DMS114 treated with DMSO at 0.1 percent for 48 hours (cell line): Measurements from ENCODE around the gene RASGEF1B.
"Not testable (repeated sequence)": the region's sequence is repeated elsewhere in the genome, so short reads cannot be mapped to it uniquely, and the experiment has no call there.

ENCODE experiments used
- DNase-seq: peaks from one replicate; lab custom pipeline; 2025; ENCODE audit not compliant: unreplicated experiment; lab: John Stamatoyannopoulos, UW

RASGEF1B gene

GRCh38 chr4:81432825-81433224 is 38.9 kb downstream of the RASGEF1B start:
- DNase-seq = no peak

DNA sequence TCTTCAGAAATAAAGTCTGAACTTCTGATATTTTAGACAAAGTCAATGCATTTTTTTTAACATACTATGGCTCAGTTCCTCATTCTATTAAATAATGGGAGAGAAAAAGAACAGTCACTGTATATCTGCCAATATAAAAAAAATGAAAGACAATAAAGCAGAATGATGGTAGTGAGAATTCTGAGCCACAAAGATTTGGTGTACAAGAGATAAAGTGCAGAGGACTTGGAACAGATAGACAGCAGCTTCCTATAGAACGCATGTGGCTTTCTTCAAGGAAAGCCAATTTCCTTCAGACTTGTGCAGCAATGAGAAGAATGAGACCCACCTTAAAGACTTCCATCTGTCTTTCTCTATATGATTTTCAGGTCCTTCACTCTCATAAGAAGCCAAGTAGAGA is 39.7 kb downstream of the RASGEF1B start:
- DNase-seq = no peak

DNA sequence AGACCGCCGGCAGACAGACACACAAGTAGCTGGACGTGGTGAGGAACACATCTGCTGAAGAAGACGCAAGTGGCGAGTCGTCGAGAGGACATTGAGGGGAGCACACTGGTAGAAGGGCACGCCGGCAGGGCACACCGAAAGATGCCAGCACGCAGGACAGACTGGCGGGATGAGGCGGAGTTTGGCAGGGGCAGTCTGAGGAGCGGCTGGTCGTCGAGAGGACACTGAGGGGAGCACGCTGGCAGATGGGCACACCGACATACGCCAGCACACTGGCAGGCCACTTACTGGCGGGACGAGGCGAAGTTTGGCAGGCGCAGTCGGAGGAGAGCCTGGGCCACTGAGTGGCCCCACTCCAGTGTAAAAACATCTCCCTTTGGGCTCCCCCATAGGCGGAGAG is 42.1 kb downstream of the RASGEF1B start:
- no peak for DNase-seq

DNA sequence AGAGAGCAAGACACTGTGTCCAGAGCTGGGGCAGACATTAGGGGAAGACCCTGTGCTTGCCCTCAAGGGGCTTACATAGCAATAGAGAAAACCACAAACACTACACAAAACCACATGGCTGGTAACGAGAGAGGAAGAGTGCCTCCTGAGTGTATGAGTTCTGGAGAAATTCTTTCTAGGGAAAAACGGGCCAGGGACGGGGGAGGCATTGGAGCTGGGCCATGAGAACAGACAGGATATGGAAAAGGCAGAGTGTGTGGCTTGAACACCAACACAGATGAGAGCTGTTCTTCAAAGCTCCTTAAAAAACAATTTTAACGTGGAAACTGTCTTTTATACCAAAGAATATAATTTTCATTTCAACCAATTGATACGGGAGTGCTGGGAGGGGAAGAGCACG is 42.7 kb downstream of the RASGEF1B start:
- DNase-seq = no peak

GRCh38 chr4:81428002-81428401 is 43.7 kb downstream of the RASGEF1B start:
- DNase-seq = no peak

DNA sequence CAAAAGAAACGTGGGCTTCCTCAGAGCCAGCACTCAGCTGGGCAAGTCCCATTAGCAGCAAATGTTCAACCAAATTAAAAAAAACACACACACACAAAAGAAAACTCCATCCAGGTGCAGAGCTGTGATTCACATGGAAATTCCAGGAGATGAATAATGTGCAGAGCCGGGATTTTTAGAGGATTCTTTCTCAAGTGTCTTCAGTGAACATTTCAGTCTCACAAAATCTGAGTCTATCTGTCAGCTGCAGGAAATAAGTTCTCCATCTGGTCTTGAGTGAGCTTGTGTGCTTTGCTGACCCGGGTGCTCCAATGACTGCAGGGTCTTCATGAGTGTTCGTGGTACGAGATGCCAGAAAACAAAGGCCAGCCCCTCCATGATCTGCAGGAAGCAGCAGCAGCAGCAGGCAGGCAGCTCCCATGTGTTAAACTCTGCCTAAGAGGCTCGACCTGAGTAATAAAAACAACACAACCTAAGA is 44.3 kb downstream of the RASGEF1B start:
- DNase-seq = no peak

DNA sequence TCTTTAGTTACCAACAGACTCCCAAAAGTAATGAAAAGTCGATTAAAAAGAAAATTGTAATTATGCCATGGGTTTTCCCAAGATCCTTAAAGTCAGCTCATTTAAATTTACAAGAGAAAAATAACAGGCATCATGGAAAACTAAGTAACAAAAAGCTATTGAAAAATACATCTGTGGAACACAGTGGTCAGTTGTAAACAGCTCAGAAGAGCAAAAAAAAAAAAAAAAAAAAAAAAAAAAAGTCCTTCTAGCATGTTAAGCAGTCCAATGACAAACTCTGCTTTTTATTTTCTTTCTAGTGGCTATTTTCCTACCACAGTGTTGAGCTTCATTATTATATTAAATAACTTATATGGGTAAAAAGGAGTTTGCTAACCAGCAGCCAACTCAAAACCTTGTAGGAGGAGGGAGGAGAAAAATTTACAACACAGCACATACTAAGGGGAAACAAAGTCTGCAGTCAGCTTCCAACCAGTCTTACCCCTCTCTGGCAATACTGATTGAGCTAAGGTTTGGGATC is 44.9 kb downstream of the RASGEF1B start:
- DNase-seq = no peak

- no peak for DNase-seq
Observed at GRCh38 chr4:81424816-81425755, 46.6 kb downstream of the RASGEF1B start.

DNA sequence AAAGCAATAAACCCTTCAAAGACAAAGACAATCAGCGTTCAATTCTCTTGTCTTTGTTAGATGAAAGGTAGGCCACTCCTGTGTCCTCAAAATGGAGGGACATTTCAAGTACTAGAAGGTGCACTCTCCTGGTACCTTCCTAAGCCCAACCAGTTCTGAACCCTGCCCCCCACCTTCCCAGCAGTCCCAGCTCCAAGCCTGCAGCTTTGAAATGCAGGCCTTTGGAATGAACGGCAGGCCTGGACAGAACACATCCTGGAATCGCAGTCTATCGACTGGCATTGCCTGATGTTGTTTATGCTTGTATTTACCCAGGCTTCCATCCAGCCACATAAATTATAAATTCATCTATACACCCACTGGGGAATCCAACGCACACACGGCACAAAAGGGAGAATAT is 47.4 kb downstream of the RASGEF1B start:
- no peak for DNase-seq

- DNase-seq = no peak
Observed at GRCh38 chr4:81422595-81422994, 49.1 kb downstream of the RASGEF1B start.

- DNase-seq = no peak
Observed at GRCh38 chr4:81421346-81422218, 50.1 kb downstream of the RASGEF1B start.

DNA sequence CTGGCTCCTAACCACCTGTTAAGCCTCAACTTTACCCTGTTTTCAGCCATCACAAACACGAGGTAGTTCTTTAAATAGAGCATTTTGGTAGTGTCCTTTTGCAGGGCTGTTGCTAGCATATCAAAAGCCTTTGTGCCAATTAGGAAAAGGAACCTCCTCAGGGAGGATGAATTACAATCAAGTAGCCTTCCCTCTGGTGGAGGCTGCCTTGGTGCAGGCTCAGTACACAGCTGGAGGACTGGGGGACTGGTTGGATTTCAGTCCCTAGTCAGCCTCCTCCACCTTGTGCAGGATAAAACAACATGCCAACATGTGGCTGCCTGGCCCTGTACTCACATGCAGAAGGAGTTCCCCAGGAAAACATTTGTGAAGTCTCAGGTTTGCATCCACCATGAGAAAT is 53.1 kb downstream of the RASGEF1B start:
- DNase-seq = no peak

- DNase-seq = no peak
Observed at GRCh38 chr4:81412946-81413495, 58.7 kb downstream of the RASGEF1B start.

- no peak for DNase-seq
Observed at GRCh38 chr4:81410680-81411079, 61.0 kb downstream of the RASGEF1B start.

DNA sequence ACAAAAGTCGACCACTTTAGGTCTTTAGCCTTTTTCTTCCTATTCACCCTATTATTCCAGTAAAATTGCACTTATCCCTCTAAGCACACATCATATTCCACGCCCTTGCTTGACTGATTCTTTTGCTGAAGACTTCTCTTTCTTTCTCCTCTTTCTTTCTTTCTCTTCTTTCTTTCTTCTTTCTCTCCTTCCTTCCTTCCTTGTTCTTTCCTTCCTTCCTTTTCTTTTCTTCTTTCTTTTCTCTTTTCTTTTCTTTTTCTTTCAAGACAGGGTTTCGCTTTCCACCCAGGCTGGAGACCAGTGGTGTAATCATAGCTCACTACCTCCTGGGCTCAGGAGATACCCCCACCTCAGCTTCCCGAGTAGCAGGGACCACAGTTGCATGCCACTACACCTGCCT is 61.9 kb downstream of the RASGEF1B start:
- DNase-seq = no peak

DNA sequence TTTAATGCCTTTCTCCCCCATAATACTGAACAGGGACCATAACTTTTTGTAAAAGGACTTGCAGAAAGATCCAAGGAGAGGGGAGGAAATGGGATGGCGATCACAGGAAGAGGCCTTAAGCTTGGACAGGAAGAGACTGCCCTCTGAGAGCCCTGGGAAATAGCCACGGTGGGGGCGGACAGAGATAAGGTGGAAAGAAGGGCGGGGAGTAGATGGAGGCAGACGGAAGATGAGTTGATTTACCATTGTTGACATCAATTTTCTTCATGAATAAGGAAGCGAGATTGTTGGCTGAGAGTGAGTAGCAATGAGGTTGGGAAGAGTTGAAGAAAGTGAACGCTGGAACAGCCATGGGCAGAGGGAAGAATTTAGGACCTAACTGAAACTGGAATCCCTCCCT is 63.4 kb downstream of the RASGEF1B start:
- no peak for DNase-seq

DNA sequence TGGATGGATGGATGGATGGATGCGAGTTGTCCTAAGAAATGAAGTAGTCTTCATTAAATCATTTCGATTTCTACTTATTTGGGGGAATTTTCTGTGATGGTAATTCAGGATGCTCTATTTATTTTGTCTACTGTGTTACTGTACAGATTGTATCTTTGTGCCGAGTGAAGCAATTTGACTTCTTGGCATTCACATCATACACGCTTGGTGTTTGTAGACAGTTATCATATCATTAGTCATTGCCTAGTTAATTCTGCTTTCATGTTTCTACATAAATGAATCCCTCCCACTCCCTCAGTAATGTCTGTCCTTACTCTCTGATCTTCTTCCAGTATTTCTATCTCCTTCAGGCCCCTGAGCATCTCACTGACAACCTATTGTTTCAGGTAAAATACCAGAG is 64.0 kb downstream of the RASGEF1B start:
- no peak for DNase-seq

- not testable (repeated sequence) for DNase-seq
Observed at GRCh38 chr4:81406481-81406880, 65.2 kb downstream of the RASGEF1B start.

GRCh38 chr4:81405900-81406401 is 65.8 kb downstream of the RASGEF1B start:
- peak; percentile 50 for DNase-seq

GRCh38 chr4:81404741-81405140 is 67.0 kb downstream of the RASGEF1B start:
- no peak for DNase-seq

DNA sequence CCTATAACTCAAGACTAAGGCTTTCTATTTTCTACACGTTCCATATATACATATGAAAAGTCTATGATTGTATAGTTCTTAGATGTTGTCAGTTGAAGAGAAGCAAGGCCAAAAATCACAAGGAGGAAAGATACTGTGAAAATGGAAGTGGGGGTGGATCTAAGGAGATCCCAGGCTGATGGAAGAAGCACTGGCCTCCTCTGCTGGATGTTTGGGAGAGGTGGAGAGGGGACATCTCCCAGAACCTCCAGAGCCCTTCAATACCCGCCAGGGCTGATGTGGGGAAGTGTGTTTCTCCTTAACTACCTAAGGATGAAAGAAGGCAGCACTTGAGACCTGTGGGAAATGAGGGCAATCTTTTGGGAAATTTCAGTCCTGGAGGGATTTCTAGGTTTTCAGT is 67.4 kb downstream of the RASGEF1B start:
- no peak for DNase-seq
